ENCODE measurements around the gene DEAF1.

DNA sequence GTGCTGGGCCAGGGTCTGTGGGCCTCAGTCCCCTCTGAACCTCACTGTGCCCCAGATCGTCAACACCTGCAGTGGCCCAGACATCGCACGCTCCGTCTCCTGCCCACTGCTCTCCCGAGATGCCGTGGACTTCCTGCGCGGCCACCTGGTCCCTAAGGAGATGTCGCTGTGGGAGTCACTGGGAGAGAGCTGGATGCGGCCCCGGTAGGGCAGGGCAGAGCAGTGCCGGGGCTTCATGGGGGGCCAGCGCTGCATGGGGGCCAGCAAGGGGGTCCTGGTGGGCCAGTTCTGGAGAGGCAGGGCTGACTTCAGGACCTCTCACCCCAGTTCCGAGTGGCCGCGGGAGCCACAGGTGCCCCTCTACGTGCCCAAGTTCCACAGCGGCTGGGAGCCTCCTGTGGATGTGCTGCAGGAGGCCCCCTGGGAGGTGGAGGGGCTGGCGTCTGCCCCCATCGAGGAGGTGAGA is 27.4 kb upstream of the DEAF1 start:
- no peak for TF ChIP-seq SP1 (IDR thresholded peaks at IDR 0.05)
- TF ChIP-seq HDGF (IDR thresholded peaks at IDR 0.05; ENCODE audit: borderline replicate concordance): no peak
- no peak for TF ChIP-seq BHLHE40 (IDR thresholded peaks at IDR 0.05; ENCODE audit: borderline replicate concordance)
- TF ChIP-seq L3MBTL2 (conservative IDR thresholded peaks at IDR 0.05): no peak
- TF ChIP-seq FOXM1 (IDR thresholded peaks at IDR 0.05; ENCODE audit: borderline replicate concordance): no peak
- no peak for TF ChIP-seq TARDBP (IDR thresholded peaks at IDR 0.05)
- no peak for TF ChIP-seq ELF4 (IDR thresholded peaks at IDR 0.05)
- TF ChIP-seq NFRKB (IDR thresholded peaks at IDR 0.05): no peak
- no peak for TF ChIP-seq SUZ12 (IDR thresholded peaks at IDR 0.05)
- no peak for TF ChIP-seq PKNOX1 (IDR thresholded peaks at IDR 0.05)

All from HEK293T (cell line).